GM12801 (cell line): ENCODE measurements around the gene MYO5A.

Source experiments
- CTCF ChIP-seq: IDR thresholded peaks from one replicate; pipeline ENCODE4 v1.5.1; 2011; ENCODE audit warnings: control low read depth; ENCODE audit not compliant: insufficient read length; ENCODE audit errors: extremely low read depth

The MYO5A gene

GRCh38 chr15:52546031-52546751 is 17.5 kb upstream of the MYO5A start:
- no peak for TF ChIP-seq CTCF

- no peak for TF ChIP-seq CTCF
Observed at GRCh38 chr15:52540374-52541012, 11.8 kb upstream of the MYO5A start.

- TF ChIP-seq CTCF = no peak
Observed at GRCh38 chr15:52537459-52537858, 8.8 kb upstream of the MYO5A start.

GRCh38 chr15:52532427-52532826 is 3.7 kb upstream of the MYO5A start:
- no peak for TF ChIP-seq CTCF

GRCh38 chr15:52529940-52530339 is 1.3 kb upstream of the MYO5A start:
- no peak for TF ChIP-seq CTCF

- no peak for TF ChIP-seq CTCF
Observed at GRCh38 chr15:52529341-52529924, 753 bp upstream of the MYO5A start.

- TF ChIP-seq CTCF = no peak
Observed at GRCh38 chr15:52527911-52528563, 643 bp downstream of the MYO5A start.
